GM18870 (cell line): ENCODE data around the gene TBX19.

Source experiments
- ATAC-seq: cut with Tn5 transposase; IDR thresholded peaks from one replicate; pipeline ENCODE4 v1.9.1; 2021; ENCODE audit warnings: moderate library complexity; ENCODE audit not compliant: unreplicated experiment

TBX19 gene

GRCh38 chr1:168319691-168320090, 39.0 kb downstream of the TBX19 start:
- ATAC-seq: no peak

- no peak for ATAC-seq
Measured at GRCh38 chr1:168320149-168320548, 39.5 kb downstream of the TBX19 start.

GRCh38 chr1:168320800-168321450, 40.2 kb downstream of the TBX19 start:
- no peak for ATAC-seq

- no peak for ATAC-seq
Measured at GRCh38 chr1:168321945-168322344, 41.3 kb downstream of the TBX19 start.

GRCh38 chr1:168324745-168325425, 44.2 kb downstream of the TBX19 start:
- no peak for ATAC-seq

- ATAC-seq: no peak
Measured at GRCh38 chr1:168328731-168329364, 48.2 kb downstream of the TBX19 start.

- ATAC-seq: no peak
Measured at GRCh38 chr1:168330285-168330684, 49.6 kb downstream of the TBX19 start.

GRCh38 chr1:168331569-168331968, 50.9 kb downstream of the TBX19 start:
- ATAC-seq: no peak

- no peak for ATAC-seq
Measured at GRCh38 chr1:168333562-168334276, 53.0 kb downstream of the TBX19 start.

- no peak for ATAC-seq
Measured at GRCh38 chr1:168335500-168335899, 54.8 kb downstream of the TBX19 start.

GRCh38 chr1:168338589-168339503, 58.2 kb downstream of the TBX19 start:
- ATAC-seq: no peak

GRCh38 chr1:168340781-168341482, 60.3 kb downstream of the TBX19 start:
- ATAC-seq: no peak

GRCh38 chr1:168341483-168341975, 60.9 kb downstream of the TBX19 start:
- no peak for ATAC-seq

- peak; percentile 80 for ATAC-seq
Measured at GRCh38 chr1:168342572-168343280, 62.0 kb downstream of the TBX19 start.

- no peak for ATAC-seq
Measured at GRCh38 chr1:168343566-168343965, 62.9 kb downstream of the TBX19 start.

- no peak for ATAC-seq
Measured at GRCh38 chr1:168344517-168344916, 63.8 kb downstream of the TBX19 start.

- ATAC-seq: no peak
Measured at GRCh38 chr1:168345939-168346338, 65.3 kb downstream of the TBX19 start.

GRCh38 chr1:168347630-168348029, 67.0 kb downstream of the TBX19 start:
- no peak for ATAC-seq

GRCh38 chr1:168348146-168348709, 67.6 kb downstream of the TBX19 start:
- ATAC-seq: no peak
